ENCODE data around the gene ADCYAP1R1.

- TF ChIP-seq CTCF (IDR thresholded peaks at IDR 0.05; ENCODE audit: low read depth, low read length, poor library complexity, severe bottlenecking) = no peak
- TF ChIP-seq EZH2phosphoT487 (IDR thresholded peaks at IDR 0.05; ENCODE audit: borderline replicate concordance, low read length) = no peak
Measured at GRCh38 chr7:31074120-31074383, 21.9 kb downstream of the ADCYAP1R1 start.

All from DOHH2 (cell line).